GM18868 (cell line): ENCODE data around the gene GPR55.
A peak's percentile ranks its signal among the peaks of the same experiment; 100 is the strongest.
"Not testable (repeated sequence)": the region's sequence is repeated elsewhere in the genome, so short reads cannot be mapped to it uniquely, and the experiment has no call there.

Experiments
- ATAC-seq: cut with Tn5 transposase; IDR thresholded peaks from one replicate; pipeline ENCODE4 v1.9.1; 2021; ENCODE audit warnings: mild to moderate bottlenecking, moderate library complexity; ENCODE audit not compliant: unreplicated experiment

GPR55 gene, protein sequence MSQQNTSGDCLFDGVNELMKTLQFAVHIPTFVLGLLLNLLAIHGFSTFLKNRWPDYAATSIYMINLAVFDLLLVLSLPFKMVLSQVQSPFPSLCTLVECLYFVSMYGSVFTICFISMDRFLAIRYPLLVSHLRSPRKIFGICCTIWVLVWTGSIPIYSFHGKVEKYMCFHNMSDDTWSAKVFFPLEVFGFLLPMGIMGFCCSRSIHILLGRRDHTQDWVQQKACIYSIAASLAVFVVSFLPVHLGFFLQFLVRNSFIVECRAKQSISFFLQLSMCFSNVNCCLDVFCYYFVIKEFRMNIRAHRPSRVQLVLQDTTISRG

DNA sequence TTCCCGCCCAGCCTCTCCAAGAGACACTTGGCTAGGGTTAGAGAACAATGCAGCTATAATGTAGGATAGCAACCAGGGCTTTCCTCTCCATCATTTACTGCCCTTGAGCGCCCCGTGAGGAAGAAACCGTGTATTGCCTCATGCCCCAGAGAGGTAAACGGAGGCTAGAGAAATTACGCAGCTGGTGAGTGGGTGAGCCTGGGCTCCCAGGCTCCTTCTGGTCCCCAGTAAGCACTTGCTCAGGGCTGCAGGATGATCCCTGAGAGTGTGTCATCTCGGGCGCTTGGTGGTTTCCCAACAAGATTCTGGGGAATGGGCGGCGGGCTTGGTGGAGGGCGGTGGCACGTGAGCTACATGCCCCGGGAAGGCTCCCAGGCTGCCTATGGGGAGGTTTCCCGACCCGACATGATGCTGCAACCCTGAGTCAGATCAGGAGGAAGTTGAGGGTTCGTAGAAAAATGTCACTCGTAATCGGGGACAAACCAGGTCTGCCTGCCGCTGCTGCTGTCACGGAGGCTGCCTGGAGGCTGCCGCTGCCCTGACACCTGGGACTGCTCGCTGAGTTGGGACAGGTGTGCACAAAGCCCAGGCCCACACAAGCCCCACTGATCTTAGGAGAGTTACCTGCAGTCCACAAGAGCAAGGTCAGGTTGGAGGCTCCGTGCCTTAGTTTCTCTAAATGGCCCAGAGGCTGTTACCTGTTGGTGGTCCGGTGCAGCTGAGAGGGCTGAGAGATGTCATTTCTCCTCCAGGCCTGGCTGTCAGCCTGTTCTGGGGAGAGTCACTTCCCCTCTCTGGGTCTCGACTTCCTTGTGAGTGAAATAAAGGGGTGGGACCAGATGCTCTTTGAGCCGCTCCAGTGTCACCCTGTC lies at the start of gene GPR55:
GPR55 (minus strand) TSS at position 773 of the 872 bp plus-strand sequence. CDS start 14,280 bp downstream, outside the sequence.
- peak; percentile 40 for ATAC-seq

DNA sequence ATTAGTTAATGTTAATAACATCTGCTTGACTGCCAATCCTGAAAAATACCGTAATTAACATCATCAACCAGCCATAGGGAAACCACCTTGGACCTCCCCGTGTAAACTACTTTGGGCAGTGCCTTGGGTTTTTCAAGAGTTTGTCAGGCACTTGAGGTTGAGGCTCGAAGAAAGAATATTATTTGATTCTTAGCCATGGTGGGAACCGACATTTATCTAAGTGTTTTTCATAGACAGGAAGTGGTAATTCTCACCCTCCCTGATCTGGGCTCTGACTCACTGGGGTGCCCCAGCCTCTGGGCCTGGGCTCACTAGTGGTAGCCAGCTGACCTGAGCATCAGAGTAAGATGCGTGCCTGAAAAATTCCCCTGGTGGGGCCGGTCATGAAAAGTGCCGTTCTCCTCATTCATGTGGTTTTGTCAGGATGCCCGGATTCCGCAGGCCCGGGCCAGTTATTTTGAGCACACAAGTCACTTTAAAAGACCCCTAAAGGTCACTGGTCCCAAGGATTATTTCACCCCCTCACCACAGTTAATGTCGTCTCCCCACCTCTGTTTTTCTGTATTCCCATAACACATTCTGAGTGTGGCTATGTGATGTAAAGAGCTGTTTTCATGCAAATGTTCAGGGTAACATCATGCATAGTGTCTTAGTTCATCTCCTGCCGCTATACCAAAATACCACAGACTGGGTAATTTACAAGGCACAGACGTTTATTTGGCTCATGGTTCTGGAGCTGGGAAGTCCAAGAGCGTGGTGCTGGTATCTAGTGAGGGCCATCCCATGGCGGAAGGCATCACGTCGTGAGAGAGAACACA lies 49.3 kb upstream of the GPR55 start:
- ATAC-seq: peak; percentile 94

DNA sequence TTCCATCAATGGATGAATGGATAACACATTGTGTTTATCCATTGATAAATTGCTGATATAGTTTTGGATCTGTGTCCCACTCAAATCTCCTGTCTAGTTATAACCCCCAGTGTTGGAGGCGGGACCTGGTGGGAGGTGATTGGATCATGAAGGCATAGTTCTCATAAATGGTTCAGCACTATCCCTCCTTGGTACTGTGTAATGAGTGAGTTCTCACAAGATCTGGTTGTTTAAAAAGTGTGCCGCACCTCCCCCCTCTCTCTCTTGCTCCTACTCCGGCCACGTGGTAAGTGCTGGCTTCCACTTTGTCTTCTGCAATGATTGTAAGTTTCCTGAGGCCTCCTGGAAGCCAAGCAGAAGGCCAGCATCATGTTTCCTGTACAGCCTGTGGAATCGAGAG lies 47.0 kb upstream of the GPR55 start:
- ATAC-seq: no peak

DNA sequence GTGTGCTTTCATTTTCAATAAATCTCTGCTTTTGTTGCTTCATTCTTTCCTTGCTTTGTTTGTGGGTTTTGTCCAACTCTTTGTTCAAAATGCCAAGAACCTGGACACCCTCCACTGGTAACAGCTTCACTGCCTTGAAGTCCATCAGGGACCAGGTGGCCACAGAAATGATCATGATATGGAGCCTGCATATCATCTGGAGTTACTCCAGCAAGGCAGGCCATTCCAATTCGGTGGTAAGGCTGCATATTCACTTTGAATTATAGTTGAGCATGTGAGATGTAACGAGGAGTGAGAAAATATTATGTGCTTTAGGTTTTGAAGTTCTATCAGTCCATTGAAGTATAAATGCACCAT lies 44.6 kb upstream of the GPR55 start:
- no peak for ATAC-seq

DNA sequence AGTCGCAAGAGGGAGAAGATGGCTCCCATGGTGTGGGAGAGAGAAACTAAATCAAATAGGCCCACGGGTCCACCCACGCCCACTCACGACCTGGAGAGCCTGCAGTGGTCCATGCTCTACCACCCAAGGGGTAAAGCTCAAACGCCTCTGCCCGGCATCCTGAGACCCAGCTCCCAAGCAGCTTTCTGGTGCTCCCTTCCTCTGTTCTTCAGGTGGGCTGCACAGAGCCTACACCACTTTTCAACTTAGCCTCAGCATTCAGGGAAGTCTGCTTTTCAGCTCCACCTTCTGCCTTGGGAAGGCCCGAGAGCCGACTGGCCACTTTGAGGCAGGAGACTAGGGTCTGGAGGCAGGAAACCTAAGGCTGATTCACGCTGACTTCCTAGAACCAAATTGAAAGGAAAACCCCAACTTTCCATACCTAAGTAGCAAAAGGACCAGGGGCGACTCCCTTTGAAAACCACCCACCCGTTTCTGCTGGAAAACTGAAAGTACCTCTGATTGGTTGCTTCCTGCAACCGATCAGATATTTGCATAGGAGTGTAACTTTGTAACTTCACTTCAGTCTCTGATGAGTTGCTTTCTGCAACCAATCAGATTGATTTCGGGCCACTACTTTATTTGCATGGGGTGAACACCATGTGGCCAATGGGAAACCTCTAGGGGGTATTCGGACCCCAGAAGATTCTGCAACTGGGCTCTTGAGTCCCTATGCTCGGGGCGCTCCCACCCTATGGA lies 44.0 kb upstream of the GPR55 start:
- ATAC-seq: no peak

DNA sequence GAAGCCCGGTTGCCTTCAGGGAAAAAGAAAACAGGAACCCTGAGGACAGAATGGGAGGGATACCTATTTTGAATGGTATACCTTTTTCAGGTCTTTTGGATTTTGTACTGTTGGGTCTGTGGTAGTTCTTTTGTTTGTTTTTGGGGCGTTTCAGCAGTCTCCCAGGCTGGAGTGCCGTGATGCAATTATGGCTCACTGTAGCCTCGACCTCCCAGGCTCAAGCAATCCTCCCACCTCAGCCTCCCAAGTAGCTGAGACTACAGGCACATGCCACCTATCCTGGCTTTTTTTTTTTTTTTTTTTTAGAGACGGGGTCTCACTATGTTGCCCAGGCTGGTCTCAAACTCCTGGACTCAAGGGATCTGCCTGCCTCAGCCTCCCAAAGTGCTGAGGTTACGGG lies 43.3 kb upstream of the GPR55 start:
- ATAC-seq: not testable (repeated sequence)

DNA sequence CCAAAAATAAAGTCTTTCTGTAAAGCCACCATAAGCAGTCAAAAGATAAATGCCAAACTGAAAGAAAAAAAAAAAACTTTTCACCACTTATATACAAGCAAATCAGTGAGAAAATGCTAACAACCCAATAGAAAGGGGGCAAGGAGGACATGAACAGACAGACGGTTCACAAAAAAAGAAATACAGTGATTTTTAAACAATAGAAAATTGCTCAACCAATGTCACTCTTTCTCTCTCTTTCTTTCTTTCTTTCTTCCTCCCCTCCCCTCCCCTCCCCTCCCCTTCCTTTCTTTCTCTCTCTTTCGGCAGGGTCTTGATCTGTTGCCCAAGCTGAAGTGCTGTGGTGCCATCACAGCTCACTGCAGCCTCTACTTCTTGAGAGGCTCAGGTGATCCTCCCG lies 42.1 kb upstream of the GPR55 start:
- no peak for ATAC-seq

DNA sequence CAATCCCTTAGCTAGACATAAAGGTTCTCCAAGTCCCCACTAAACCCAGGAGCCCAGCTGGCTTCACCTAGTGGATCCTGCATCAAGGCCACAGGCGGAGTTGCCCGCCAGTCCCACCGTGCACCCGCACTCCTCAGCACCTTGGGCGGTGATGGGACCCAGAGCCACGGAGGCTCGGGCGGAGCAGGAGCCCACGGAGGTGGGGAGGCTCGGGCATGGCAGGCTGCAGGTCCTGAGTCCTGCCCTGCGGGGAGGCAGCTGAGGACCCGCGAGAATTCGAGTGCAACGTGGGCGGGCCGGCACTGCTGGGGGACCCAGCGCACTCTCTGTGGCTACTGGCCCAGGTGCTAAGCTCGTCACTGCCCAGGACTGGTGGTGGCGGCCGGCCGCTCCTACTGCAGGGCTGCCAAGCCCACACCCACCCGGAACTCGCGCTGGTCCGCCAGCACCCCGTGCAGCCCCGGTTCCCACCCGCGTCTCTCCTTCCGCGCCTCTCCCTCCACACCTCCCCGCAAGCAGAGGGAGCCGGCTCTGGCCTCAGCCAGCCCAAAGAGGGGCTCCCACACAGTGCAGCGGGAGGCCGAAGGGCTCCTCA lies 39.2 kb upstream of the GPR55 start:
- no peak for ATAC-seq

DNA sequence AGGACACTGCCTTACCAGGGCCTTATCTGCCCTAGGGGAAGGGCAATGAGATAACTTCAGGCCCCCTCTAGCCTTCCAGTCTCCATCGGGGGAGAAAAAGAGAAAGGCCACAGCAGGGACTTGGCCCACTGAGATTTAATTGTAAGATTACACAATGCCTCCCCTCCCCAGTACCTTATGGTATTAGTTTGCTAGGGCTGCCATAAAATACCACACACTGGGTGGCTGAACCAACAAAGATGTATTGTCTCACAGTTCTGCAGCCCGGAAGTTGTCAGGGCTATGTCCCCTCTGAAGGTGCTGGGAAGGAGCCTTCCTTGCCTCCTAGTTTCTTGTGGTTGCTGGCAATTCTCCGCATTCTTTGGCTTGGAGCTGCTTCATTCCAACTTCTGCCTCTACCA lies 36.0 kb upstream of the GPR55 start:
- no peak for ATAC-seq

DNA sequence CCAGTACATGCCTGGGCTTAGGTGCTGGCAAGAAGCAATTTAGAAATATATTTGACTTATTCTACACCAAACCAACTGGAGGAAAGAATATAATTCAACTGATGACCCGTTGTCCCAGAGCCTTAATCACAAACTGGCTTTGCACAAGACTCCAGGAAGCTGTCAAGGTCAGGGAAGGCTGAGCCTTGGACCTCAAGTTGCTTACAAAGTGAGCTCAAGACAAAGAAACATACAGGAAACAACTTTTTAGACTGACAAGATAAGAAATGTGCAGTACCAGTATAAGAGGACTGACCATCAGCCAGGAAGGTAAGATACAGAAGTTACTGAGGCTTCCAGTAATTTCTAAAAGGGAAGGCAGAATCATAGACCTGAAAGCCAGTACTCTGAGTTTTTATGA lies 35.0 kb upstream of the GPR55 start:
- ATAC-seq: no peak

DNA sequence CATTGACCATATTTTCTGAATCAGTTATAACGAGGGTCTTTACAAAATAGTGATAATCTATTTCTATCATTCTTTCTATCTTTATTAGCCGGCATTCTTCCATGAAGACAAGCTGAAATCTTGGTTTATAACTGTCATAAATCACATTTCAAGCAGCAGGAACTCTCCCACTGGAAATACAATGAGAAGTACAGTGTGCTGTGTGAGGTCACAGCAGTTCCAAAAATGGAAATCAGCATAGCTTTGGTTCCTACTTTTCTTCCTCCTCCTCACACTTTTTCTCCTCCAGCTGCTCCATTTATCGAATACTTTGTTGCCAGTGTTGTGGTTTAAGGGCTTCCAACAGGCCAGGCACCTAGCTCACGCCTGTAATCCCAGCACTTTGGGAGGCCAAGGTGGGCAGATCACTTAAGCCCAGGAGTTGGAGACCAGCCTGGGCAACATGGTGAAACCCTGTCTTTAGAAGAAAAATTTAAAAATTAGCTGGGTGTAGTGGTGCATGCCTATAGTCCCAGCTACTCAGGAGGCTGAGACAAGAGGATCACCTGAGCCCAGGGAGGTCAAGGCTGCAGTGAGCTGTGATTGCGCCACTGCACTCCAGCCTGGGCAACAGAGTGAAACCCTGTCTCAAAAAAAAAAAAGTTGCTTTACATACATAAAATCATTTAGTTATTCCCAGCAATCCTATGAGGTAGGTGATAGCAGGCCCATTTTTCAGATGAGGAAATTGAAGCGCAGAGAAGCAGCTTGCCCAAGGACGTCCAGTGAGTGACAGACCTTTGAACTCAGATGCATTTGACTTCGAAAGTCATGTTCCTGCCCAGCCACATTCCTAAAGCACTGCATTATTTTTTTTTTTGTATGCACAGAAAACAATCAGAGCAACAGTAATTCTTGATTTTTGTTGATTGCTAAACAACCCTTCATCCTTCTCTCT lies 34.0 kb upstream of the GPR55 start:
- no peak for ATAC-seq

DNA sequence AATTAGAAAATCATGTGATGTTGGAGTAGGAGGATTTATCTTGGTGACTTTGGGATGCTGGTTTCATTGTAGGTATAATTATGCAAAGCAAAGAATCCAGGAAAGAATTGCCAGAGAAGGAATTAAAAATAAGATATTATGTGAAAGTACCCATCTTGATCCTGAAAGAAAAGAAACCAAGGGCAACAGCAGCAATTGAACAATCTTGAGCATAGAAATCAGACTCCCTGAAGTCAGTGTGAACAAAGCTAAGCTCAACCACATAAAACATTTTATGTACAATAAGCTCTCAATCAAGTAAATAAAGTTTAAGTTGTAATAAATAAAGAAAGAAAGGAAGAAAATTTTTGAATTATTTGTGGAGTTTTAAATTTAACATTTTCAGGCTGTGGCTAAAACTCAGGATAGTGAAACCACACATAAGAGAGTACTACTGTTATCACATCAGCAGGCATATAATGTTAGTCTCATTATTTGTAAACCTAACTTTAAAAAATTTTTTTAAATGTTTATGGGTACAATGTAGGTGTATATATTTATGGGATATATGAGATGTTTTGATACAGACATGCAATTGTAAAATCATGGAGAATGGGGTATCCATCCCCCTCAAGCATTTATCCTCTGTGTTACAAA lies 32.8 kb upstream of the GPR55 start:
- no peak for ATAC-seq

DNA sequence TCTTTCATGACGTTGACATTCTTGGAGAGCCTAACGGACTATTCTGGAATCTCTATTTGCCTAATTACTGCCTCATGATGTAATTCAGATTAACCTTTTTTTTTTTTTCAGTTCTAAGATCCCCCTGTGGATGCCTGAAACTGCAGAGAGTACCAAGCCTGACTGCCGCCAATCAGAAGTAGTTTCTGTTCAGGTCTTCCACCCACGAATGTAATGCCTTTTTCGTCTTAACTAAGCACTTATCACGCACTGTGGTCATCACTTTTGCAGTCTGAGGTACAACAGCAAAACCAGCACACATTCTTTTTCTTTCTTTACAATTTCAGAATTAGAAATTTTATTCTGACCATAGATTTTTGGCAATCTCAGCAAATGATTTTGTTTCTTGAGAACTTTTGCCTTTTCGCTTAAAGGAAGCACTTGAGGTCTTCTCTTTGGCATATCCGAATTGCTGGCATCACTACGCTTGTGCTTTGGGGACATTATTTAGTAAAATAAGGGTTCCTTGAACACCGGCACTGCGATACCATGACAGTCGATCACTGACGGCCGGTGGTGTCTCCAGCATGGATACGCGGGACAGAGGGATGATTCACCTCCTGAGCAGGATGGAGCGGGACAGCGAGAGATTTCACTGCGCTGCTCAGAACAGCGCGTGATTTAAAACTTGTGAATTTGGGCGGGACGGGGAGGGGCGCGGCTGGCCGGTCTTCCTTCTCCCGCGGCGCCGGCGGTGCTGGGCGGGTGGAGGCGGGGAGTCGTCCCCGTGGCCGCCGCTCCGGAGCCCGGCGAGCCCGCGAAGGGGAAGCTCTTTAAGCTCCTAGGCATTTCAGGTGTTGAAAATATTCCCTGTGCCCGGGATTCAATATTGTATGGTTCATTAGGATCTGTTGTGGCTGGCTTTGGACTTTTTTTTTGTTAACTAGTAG lies 32.0 kb upstream of the GPR55 start:
- peak; percentile 86 for ATAC-seq

DNA sequence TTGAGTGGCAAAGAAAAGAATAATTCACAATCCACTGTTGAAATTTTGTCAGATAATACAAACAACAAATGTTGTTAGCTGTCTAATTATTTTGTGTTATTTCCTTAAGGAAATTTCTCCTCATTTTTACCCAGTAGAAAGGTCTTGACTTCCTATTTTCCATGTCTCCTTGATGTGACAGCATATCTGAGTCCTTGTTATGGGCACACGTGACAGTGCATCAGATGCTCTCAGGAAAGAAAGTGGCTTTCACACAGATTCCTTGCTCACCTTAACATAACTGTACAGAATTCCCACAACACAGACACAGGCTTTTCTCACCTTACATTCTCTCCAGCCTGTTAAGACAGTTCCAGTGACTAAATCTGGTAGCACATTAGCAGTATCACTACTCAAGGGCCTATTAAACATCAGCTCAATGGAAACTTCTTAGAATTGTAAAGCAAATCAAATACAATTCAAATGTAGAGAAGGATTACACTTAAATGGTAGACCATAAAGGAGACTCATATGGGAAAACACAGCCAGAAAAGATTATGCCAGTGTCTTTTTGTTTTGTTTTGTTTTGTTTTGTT lies 30.2 kb upstream of the GPR55 start:
- no peak for ATAC-seq

DNA sequence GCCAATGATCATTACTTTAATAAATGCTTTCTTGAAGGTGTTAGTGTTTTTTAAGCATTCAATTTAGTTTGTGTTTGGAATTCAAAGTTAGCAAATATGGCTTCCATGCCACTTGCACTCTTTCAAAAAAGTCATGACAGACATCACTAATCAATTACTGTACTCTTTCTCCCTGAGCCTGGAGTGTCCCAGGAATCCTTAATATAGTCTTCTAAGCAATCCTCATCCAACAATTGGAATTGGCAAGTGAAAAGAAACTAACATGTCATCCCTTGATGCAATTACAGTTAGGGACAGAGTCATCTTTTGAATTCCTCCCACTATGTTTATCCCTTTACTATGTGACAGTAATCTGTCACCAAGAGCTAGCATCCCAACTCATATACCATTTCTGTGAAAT lies 29.7 kb upstream of the GPR55 start:
- no peak for ATAC-seq

DNA sequence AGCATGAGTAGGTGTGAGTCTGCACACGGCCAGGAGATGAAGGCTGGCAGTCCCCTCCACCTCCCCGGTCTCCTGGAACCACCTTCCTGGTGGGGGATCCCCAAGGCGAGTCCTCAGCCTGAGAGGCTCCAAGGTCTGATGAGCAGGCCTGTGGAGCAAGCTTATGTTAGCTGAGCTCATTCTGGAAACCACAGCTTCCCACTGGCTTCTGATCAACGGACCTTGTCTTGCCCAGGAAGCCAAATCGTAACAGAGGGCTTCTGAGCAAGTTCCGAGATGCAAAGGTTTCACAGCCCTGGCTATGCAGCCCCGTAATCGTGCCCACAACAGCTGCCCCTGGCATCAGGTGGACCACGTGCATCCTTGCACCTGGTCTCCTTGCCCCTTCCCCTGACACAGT lies 28.8 kb upstream of the GPR55 start:
- ATAC-seq: peak; percentile 29

DNA sequence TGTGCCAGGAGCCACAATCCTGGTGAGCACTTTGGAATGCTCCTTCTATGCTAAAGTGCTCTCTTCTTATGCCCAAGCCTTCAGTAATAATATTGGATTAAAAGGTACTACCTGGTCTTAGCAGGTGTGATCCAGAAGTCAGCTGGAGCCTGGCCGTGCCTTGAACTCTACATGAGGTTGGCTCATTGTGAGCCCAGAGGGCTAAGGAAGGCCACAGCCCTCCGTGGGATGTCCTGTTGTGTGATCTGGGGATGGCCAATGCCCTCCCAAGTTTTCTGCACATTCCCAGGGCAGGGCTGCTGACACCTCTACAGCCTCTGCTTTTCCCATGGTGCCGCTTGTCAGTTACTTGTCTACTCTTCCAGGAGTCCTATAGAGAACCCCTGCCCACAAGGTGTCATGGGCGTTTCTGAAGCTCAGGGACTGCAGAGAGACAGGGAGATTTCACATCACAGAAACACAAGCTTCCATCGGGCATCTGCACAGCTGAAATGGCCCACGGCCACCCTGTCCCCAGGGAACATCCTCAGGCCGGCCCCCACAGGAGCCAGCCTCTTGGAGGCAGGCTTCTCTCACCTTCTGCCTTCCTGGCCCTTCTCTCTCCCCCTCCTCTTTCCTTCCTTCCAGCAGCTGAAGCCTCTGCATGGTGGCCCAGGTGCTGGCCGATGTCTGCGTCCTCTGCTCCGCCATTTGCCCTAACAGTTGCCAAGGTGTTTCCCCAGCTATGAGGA lies 27.3 kb upstream of the GPR55 start:
- no peak for ATAC-seq
